MM.1S (cell line): ENCODE data around the gene ITGA5.

Experiments
- DNase-seq: peaks from one replicate; pipeline ENCODE4 v3.0.0-alpha.2; 2015
- H2AFZ ChIP-seq: fragments of 300-600 bp; sonication (generic); 2 replicates; pipeline ENCODE4 v1.6.0; 2016; ENCODE audit warnings: antibody characterized with exemption, low read length
- H3F3A ChIP-seq: fragments of 300-600 bp; sonication (generic); 2 replicates; pipeline ENCODE4 v1.6.1; 2016; ENCODE audit warnings: mild to moderate bottlenecking, antibody characterized with exemption, low read length, moderate library complexity, mixed read lengths; ENCODE audit not compliant: insufficient read depth
- H3K27ac ChIP-seq: fragments of 300-600 bp; sonication (generic); 2 replicates; pipeline ENCODE4 v1.5.1; 2016; ENCODE audit warnings: mild to moderate bottlenecking, low read length
- H3K27me3 ChIP-seq: fragments of 300-600 bp; sonication (generic); replicated peaks from 2 replicates; pipeline ENCODE4 v1.6.0; 2016; ENCODE audit warnings: low read length; ENCODE audit not compliant: insufficient read depth
- H3K36me3 ChIP-seq: fragments of 300-600 bp; sonication (generic); replicated peaks from 2 replicates; pipeline ENCODE4 v1.6.1; 2016; ENCODE audit warnings: mild to moderate bottlenecking, low read length, mixed read lengths; ENCODE audit not compliant: insufficient read depth
- H3K4me1 ChIP-seq: fragments of 300-600 bp; sonication (generic); 2 replicates; pipeline ENCODE4 v1.6.1; 2016; ENCODE audit warnings: low read length, mixed read lengths
- H3K4me2 ChIP-seq: fragments of 300-600 bp; sonication (generic); 2 replicates; pipeline ENCODE4 v1.6.0; 2016; ENCODE audit warnings: low read depth, low read length
- H3K4me3 ChIP-seq: fragments of 300-600 bp; sonication (generic); 2 replicates; pipeline ENCODE4 v1.5.1; 2016; ENCODE audit warnings: low read length, mixed read lengths
- H3K79me2 ChIP-seq: fragments of 300-600 bp; sonication (generic); 2 replicates; pipeline ENCODE4 v1.6.1; 2016; ENCODE audit warnings: mixed run types, low read length, mixed read lengths
- H3K9ac ChIP-seq: fragments of 300-600 bp; sonication (generic); 2 replicates; pipeline ENCODE4 v1.6.1; 2016; ENCODE audit warnings: low read length, mixed read lengths
- H3K9me2 ChIP-seq: fragments of 300-600 bp; sonication (generic); replicated peaks from 2 replicates; pipeline ENCODE4 v1.6.1; 2016; ENCODE audit warnings: mild to moderate bottlenecking, low read length, mixed read lengths; ENCODE audit not compliant: insufficient read depth
- H3K9me3 ChIP-seq: fragments of 300-600 bp; sonication (generic); replicated peaks from 2 replicates; pipeline ENCODE4 v1.6.1; 2016; ENCODE audit warnings: mild to moderate bottlenecking, low read length, mixed read lengths; ENCODE audit not compliant: insufficient read depth
- H4K20me1 ChIP-seq: fragments of 300-600 bp; sonication (generic); 2 replicates; pipeline ENCODE4 v1.6.1; 2016; ENCODE audit warnings: mild to moderate bottlenecking, low read length, moderate library complexity, mixed read lengths; ENCODE audit not compliant: insufficient read depth
- CTCF ChIP-seq: fragments of 300-600 bp; sonication (generic); IDR thresholded peaks from 2 replicates; pipeline ENCODE4 v1.5.1; 2016; ENCODE audit warnings: antibody characterized with exemption, low read length, mixed read lengths
- EZH2 ChIP-seq: fragments of 300-600 bp; sonication (generic); optimal IDR thresholded peaks from 2 replicates; pipeline ENCODE3; 2017; ENCODE audit warnings: low read depth, mild to moderate bottlenecking, antibody characterized with exemption, low read length, mixed read lengths
- EZH2phosphoT487 ChIP-seq: fragments of 300-600 bp; sonication (generic); IDR thresholded peaks from 2 replicates; pipeline ENCODE4 v1.6.1; 2018; ENCODE audit warnings: antibody characterized with exemption, low read length

The ITGA5 gene

GRCh38 chr12:54424224-54424623, 5.2 kb upstream of the ITGA5 start:
- H3K27me3 ChIP-seq: peaks cover 42% of the 10 kb centered on the region
- H3K36me3 ChIP-seq: no peaks in the 10 kb centered on the region
- H3K9me3 ChIP-seq: no peaks in the 10 kb centered on the region
- H3F3A ChIP-seq: no peaks in the 10 kb centered on the region
- no peak overlapping the region for H2AFZ ChIP-seq
- no peak for TF ChIP-seq EZH2
- TF ChIP-seq CTCF: no peak
- TF ChIP-seq EZH2phosphoT487: no peak
- H3K9me2 ChIP-seq: no peaks in the 10 kb centered on the region
- H3K27ac ChIP-seq: no peak overlapping the region
- no peak overlapping the region for H3K9ac ChIP-seq
- no peaks in the 10 kb centered on the region for H3K4me1 ChIP-seq
- H3K4me3 ChIP-seq: no peak overlapping the region
- no peaks in the 10 kb centered on the region for H3K79me2 ChIP-seq
- no peak overlapping the region for H3K4me2 ChIP-seq
- no peaks in the 10 kb centered on the region for H4K20me1 ChIP-seq
- DNase-seq: no peak

DNA sequence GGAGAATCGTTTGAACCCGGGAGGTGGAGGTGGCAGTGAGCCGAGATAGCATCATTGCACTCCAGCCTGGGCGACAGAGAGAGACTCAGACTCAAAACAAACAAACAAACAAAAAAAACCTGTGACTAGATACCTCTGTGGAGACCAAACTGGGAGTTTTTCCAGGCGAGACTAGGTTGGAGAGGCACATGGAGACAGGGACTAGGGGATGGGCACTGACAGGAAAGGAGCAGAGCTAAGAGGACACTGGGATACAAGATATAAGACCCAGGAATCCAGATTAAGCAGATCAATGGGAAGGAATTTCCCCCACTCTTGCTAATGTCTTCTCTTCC, 4.7 kb upstream of the ITGA5 start:
- no peak overlapping the region for H3K9ac ChIP-seq
- H3K9me2 ChIP-seq: no peaks in the 10 kb centered on the region
- no peaks in the 10 kb centered on the region for H3F3A ChIP-seq
- no peak overlapping the region for H3K4me2 ChIP-seq
- DNase-seq: no peak
- no peak overlapping the region for H2AFZ ChIP-seq
- no peaks in the 10 kb centered on the region for H4K20me1 ChIP-seq
- H3K27ac ChIP-seq: no peak overlapping the region
- no peaks in the 10 kb centered on the region for H3K79me2 ChIP-seq
- H3K36me3 ChIP-seq: no peaks in the 10 kb centered on the region
- H3K4me3 ChIP-seq: no peak overlapping the region
- peaks cover 47% of the 10 kb centered on the region for H3K27me3 ChIP-seq
- no peaks in the 10 kb centered on the region for H3K4me1 ChIP-seq
- no peaks in the 10 kb centered on the region for H3K9me3 ChIP-seq
- TF ChIP-seq EZH2phosphoT487: no peak

DNA sequence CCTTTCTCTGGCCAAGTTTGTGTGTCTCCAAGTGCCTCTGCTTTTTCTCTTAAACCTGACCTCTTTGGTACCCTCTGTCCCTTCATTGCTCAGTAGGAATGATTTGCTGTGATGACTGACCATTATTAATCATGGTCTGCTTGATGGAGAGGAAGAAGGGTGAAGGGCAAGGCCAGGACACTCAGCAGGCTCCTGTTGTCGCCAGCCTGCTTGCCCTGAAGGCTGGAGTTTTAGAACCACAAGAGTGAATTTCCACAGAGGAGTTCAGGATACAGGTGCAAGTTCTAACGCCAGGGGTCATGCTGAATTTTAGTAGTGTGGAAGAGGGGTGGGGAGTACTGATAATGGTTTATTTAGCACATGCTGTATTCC, 2.8 kb upstream of the ITGA5 start:
- Histone ChIP-seq H3K79me2 (no peaks in the 10 kb centered on the region), H3K4me2 (no peak overlapping the region), H3K27me3 (peaks cover 57% of the 10 kb centered on the region), H3K4me3 (no peak overlapping the region), H3F3A (no peaks in the 10 kb centered on the region), H3K9me2 (no peaks in the 10 kb centered on the region), H3K36me3 (no peaks in the 10 kb centered on the region), H4K20me1 (no peaks in the 10 kb centered on the region), H3K9me3 (no peaks in the 10 kb centered on the region), H3K4me1 (no peaks in the 10 kb centered on the region), H3K27ac (no peak overlapping the region), H3K9ac (no peak overlapping the region), H2AFZ (no peak overlapping the region)
- TF ChIP-seq CTCF: no peak
- no peak for TF ChIP-seq EZH2
- TF ChIP-seq EZH2phosphoT487: no peak
- no peak for DNase-seq

GRCh38 chr12:54421175-54421878, 2.3 kb upstream of the ITGA5 start:
- H3K9ac ChIP-seq: no peak overlapping the region
- H2AFZ ChIP-seq: no peak overlapping the region
- no peaks in the 10 kb centered on the region for H3K9me3 ChIP-seq
- H3K36me3 ChIP-seq: no peaks in the 10 kb centered on the region
- TF ChIP-seq EZH2 (no peak), CTCF (no peak), EZH2phosphoT487 (no peak)
- DNase-seq: no peak
- H3K27me3 ChIP-seq: peaks cover 55% of the 10 kb centered on the region
- H3K79me2 ChIP-seq: no peaks in the 10 kb centered on the region
- no peaks in the 10 kb centered on the region for H4K20me1 ChIP-seq
- H3K4me2 ChIP-seq: no peak overlapping the region
- no peaks in the 10 kb centered on the region for H3F3A ChIP-seq
- H3K4me3 ChIP-seq: no peak overlapping the region
- H3K9me2 ChIP-seq: no peaks in the 10 kb centered on the region
- no peaks in the 10 kb centered on the region for H3K4me1 ChIP-seq
- H3K27ac ChIP-seq: no peak overlapping the region
